Brain pericyte (primary cell): ENCODE measurements around the gene OSER1.
"Not testable (repeated sequence)": the region's sequence is repeated elsewhere in the genome, so short reads cannot be mapped to it uniquely, and the experiment has no call there.

ENCODE experiments used
- DNase-seq: peaks from one replicate; pipeline ENCODE4 v3.0.0-alpha.2; 2012; ENCODE audit warnings: low read depth, low spot score

OSER1 gene

DNA sequence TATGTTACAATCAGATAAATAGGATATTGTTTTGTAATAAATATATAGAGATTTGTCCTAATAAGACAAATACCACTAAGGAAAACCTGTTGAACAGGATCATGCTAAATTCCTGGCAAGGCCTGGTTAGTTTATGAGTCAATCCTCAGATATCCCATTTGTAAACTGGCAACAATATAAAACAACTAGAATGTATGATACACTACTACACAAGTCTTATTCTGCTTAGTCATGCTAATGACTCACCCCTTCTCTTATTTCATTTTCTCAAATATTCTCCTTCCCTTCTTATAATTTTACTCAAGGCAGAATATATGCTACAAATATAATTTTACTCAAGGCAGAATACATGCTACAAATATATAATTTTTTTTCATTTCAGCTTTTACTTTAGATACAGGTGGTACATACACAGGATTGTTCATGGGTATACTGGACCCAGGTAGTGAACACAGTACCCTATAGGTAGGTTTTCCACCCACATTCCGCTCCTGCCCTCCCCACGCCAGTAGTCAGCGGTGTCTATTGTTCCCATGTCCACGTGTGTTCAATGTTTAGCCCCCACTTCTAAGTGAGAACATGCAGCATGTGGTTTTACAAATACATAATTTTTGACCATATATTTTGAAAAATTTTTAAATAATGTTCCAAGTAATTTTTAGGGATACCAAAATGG lies 6.3 kb downstream of the OSER1 start:
- DNase-seq, result peak; percentile 50

- no peak for DNase-seq
These were observed 7.4 kb downstream of the OSER1 start for GRCh38 chr20:44203161-44203560.

GRCh38 chr20:44200983-44201382 lies 9.6 kb downstream of the OSER1 start:
- no peak for DNase-seq

- DNase-seq, result no peak
These were observed 10.2 kb downstream of the OSER1 start for GRCh38 chr20:44200371-44200770.

DNA sequence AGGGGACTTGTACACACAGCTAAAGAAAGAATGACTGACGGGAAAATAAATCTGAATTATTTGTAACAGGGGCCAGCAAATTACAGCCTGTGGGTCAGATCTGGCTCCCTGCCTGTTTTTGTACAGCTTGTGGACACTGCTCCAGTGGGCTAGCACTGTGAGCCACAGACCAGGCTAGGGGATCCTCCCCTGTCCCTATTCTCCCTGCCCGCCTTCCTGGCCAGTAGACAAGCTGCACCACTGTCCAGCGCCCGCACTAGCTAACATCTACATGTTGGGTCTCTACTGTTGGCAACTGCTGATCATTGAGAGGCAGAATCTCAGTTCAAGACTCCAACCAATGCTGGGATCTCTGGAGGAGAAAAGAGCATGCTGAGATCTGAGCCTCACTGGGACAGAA lies 10.7 kb downstream of the OSER1 start:
- no peak for DNase-seq

DNA sequence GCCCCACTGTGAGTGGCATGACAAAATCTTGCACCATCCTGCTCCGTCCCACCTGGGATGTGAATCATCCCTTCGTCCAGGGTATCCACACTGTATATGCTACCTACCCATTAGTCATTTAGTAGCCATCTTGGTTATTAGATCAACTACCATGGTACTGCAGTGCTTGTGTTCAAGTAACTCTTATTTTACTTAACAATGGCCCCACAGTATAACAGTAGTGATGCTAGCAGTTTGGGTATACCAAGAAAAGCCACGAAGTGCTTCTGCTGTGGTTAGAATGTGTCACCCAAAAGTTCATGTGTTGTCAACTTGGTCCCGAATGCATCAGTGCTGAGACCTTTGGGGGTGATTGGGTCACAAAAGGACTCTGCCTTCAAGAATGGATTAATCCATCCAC lies 11.7 kb downstream of the OSER1 start:
- no peak for DNase-seq

DNA sequence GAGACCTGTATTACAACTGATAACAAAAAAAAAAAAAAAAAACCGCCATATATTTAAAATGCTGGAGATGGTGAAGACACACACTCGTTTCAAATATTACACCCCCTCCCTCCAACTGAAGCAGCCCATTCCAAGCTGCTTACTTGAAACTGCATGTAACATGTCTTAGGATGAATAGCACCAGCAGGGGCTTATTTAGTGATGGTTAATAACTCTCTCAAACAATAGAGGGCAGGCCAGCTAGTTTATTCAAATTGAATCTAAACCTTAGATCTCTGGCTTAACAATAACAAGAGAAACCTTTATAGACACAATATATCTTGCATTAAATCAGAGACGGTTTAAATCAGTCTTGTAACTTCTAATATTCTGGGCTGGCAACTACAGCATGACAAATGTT lies 14.3 kb downstream of the OSER1 start:
- no peak for DNase-seq

DNA sequence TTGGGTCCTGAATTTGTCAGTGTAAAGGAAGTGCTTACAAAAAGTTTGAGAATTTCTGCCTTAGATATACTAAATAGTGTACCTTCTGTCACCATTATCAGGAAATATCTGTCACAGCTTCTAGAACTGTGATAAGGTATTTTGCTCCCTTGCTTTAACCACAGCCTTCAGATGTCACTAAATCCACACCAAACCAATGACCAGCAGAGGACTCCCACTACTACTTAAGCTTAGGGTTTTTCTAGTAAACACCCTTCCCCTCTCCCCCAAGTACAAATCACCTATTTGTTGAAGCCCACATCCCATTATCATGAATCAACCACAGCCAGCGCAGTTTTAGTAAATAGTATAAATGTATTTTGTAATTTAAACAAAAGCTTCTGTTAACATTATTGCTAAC lies 15.0 kb downstream of the OSER1 start:
- DNase-seq, result no peak

DNA sequence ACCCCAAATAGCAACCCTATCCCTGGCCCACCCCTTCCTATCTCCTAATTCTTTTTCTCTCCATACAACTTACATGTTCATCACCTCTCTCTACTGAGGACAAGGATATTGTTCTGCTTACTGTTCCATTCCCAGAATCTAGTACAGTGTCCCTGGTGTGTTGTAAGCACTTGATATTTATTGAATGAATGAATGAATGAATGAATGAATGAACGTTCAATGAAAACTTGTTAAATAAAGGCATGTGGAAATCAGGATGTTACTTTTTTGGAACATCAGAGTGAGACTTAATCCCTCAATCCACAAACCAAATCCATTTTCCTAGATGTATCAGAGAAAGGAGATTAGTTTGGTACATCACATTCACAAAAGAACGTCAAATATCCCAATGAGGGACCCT lies 16.8 kb downstream of the OSER1 start:
- no peak for DNase-seq

GRCh38 chr20:44191640-44192039 lies 18.9 kb downstream of the OSER1 start:
- DNase-seq, result not testable (repeated sequence)

DNA sequence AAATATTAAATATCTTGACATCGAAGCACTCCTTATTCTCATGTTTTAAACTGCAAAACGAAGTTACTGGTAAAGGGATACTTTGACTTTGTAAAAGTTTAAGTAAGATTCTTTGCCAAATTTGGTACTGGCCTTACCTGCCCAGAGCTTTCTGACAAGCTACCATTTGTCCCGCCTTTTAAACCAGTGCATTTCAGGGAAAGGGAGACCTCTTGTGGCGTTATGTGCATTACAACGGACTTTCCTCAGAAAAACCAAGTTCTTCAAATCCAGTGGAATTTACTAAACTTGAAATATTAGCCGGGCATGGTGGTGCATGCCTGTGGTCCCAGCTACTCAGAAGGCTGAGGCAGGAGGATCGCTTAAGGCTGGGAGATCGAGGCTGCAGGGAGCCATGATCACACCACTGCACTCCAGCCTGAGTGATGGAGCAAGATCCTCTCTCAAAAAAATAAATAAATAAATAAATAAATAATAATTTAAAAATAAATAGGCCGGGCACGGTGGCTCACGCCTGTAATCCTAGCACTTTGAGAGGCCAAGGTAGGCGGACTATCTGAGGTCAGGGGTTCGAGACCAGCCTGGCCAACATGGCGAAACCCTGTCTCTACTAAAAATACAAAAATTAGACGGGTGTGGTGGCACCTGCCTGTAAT lies 20.2 kb downstream of the OSER1 start:
- DNase-seq, result peak; percentile 46

GRCh38 chr20:44188752-44189151 lies 21.8 kb downstream of the OSER1 start:
- no peak for DNase-seq

- no peak for DNase-seq
These were observed 22.5 kb downstream of the OSER1 start for GRCh38 chr20:44187772-44188709.

GRCh38 chr20:44187054-44187771 lies 23.4 kb downstream of the OSER1 start, which contains the start of gene JPH2:
Gene JPH2 (minus strand): TSS chr20:44187188. CDS start chr20:44186705, 483 bp downstream.
- no peak for DNase-seq

DNA sequence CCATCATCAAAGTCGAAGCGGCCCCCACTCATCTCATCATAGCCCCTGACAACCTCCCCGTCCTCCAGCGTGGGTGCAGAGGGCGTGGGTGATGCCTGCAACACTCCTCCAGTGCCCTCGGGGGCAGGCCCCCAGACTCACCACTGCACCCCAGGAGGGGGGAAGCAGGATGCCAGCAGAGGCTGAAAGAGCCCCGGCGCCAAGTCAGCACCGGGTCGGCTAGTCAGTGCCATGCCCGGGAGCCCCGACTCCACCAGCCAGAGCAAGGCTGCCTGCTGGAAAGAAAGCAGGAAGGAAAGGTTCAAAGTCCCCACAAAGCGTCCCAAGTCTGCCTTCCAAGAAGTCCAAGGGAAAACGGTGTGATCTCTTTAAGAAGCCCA lies 23.9 kb downstream of the OSER1 start:
- no peak for DNase-seq

DNA sequence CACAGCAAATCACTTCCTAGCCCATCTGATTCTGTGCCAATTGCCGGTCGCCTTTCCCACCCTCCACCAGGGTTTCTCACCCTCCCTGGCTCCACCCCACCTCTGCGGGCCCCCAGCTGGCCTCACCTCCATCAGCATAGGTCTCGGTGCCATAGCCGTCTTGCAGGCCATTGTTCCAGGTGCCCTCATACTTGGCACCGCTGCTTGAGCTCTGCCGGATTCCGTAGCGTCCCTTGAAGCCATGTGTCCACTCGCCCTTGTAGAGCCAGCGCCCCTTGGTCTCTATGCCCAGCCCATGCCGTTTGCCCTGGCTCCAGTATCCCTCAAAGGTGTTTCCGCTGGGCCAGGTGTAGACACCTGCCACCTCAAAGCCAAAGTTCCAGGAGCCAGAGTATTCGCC lies 24.4 kb downstream of the OSER1 start:
- no peak for DNase-seq

- DNase-seq, result no peak
These were observed 25.0 kb downstream of the OSER1 start for GRCh38 chr20:44185574-44185973.

GRCh38 chr20:44183282-44183681 lies 27.3 kb downstream of the OSER1 start:
- DNase-seq, result no peak

- no peak for DNase-seq
These were observed 27.7 kb downstream of the OSER1 start for GRCh38 chr20:44182863-44183262.

DNA sequence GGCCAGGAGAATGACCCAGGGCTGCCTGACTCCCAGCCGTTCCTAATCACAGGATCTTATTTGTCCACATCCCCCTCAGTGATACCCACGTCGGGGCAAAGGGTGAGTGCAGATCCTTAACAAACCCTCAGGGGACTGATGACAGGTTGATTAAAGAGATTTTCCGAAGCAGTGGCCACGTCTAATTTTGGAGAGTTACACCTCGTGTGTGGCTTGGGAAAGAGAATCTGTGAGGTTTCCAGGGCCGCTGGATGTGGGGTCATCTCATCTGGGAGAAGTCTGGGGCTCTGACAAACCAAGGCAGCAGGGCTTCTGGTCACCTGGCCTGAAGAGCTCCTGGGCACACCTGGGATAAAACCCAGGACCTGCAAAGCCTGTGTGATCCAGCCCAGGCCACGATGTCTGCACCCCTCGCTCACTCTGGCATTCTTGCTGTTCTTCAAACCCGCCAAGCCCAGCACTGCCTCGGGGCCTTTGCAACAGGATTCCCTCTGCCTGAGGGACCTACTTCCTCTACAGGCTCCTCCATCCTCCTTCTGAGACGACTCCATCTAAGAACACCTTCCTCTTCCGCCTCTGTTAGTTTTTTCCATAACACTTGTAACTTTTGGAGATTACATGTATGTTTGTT lies 28.3 kb downstream of the OSER1 start:
- DNase-seq, result no peak

- no peak for DNase-seq
These were observed 29.0 kb downstream of the OSER1 start for GRCh38 chr20:44181611-44182010.
